ENCODE results near the gene PSME1. TPM values are rescaled to one million over a fixed set of nuclear protein-coding genes. Genes with fewer than 3 reads are reported as not detected.

PSME1 gene
- total and polyA plus RNA-seq, 2 of the 13 experiments (the other 11 are each of a cell fraction or from before 2014, with no cell fraction given): 159 to 608 TPM

- no peak for TF ChIP-seq KDM6A (CRISPR knock-in tag; IDR thresholded peaks at IDR 0.05; ENCODE audit: low read depth)
- TF ChIP-seq ESRRA (CRISPR knock-in tag; IDR thresholded peaks at IDR 0.05; ENCODE audit: low read depth): 0 out of 2 replicates have a peak, but pooled peaks have one; percentile 26
- TF ChIP-seq PCBP2 (optimal IDR thresholded peaks at IDR 0.05; ENCODE audit: low read depth, low read length, poor library complexity, severe bottlenecking): no peak
- 0 out of 2 replicates have a peak, but pooled peaks have one; percentile 40 for TF ChIP-seq ZNF253 (CRISPR knock-in tag; IDR thresholded peaks at IDR 0.05; ENCODE audit: borderline replicate concordance)
- no peak for TF ChIP-seq REST (IDR thresholded peaks at IDR 0.05; ENCODE audit: borderline replicate concordance in 1 of 2, low read depth in 1 of 2, low read length in 2 of 2)
- peak; percentile 75 for TF ChIP-seq ZNF781 (CRISPR knock-in tag; IDR thresholded peaks at IDR 0.05; ENCODE audit: borderline replicate concordance, not compliant biosample characterization)
- no peak for TF ChIP-seq CENPX (CRISPR knock-in tag; IDR thresholded peaks at IDR 0.05)
- peak; percentile 49; the same call in 1 of the 2 replicates for TF ChIP-seq ZNF12 (CRISPR knock-in tag; IDR thresholded peaks at IDR 0.05)
- TF ChIP-seq PHF8 (CRISPR knock-in tag; IDR thresholded peaks at IDR 0.05): peak; percentile 46; the same call in 1 of the 2 replicates
- TF ChIP-seq, protein P1, sequence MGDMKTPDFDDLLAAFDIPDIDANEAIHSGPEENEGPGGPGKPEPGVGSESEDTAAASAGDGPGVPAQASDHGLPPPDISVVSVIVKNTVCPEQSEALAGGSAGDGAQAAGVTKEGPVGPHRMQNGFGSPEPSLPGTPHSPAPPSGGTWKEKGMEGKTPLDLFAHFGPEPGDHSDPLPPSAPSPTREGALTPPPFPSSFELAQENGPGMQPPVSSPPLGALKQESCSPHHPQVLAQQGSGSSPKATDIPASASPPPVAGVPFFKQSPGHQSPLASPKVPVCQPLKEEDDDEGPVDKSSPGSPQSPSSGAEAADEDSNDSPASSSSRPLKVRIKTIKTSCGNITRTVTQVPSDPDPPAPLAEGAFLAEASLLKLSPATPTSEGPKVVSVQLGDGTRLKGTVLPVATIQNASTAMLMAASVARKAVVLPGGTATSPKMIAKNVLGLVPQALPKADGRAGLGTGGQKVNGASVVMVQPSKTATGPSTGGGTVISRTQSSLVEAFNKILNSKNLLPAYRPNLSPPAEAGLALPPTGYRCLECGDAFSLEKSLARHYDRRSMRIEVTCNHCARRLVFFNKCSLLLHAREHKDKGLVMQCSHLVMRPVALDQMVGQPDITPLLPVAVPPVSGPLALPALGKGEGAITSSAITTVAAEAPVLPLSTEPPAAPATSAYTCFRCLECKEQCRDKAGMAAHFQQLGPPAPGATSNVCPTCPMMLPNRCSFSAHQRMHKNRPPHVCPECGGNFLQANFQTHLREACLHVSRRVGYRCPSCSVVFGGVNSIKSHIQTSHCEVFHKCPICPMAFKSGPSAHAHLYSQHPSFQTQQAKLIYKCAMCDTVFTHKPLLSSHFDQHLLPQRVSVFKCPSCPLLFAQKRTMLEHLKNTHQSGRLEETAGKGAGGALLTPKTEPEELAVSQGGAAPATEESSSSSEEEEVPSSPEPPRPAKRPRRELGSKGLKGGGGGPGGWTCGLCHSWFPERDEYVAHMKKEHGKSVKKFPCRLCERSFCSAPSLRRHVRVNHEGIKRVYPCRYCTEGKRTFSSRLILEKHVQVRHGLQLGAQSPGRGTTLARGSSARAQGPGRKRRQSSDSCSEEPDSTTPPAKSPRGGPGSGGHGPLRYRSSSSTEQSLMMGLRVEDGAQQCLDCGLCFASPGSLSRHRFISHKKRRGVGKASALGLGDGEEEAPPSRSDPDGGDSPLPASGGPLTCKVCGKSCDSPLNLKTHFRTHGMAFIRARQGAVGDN (CRISPR knock-in tag; IDR thresholded peaks at IDR 0.05): peak; percentile 27; the same call in 1 of the 2 replicates
- TF ChIP-seq ZNF792 (CRISPR knock-in tag; IDR thresholded peaks at IDR 0.05): no peak
- no peak for TF ChIP-seq CREM (IDR thresholded peaks at IDR 0.05)
- TF ChIP-seq CREM (CRISPR knock-in tag; IDR thresholded peaks at IDR 0.05): no peak
- no peak for TF ChIP-seq ZFP90 (CRISPR knock-in tag; IDR thresholded peaks at IDR 0.05; ENCODE audit: borderline replicate concordance)
- no peak for TF ChIP-seq GFI1 (CRISPR knock-in tag; IDR thresholded peaks at IDR 0.05; ENCODE audit: borderline replicate concordance)
- TF ChIP-seq KLF15 (CRISPR knock-in tag; IDR thresholded peaks at IDR 0.05; ENCODE audit: borderline replicate concordance): peak; percentile 40; the same call in 1 of the 2 replicates
- peak; percentile 21; the same call in 1 of the 2 replicates for TF ChIP-seq CBX5 (CRISPR knock-in tag; IDR thresholded peaks at IDR 0.05; ENCODE audit: borderline replicate concordance)
- TF ChIP-seq, protein P2, sequence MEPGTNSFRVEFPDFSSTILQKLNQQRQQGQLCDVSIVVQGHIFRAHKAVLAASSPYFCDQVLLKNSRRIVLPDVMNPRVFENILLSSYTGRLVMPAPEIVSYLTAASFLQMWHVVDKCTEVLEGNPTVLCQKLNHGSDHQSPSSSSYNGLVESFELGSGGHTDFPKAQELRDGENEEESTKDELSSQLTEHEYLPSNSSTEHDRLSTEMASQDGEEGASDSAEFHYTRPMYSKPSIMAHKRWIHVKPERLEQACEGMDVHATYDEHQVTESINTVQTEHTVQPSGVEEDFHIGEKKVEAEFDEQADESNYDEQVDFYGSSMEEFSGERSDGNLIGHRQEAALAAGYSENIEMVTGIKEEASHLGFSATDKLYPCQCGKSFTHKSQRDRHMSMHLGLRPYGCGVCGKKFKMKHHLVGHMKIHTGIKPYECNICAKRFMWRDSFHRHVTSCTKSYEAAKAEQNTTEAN (CRISPR knock-in tag; conservative IDR thresholded peaks at IDR 0.05): no peak
- TF ChIP-seq, protein P3, sequence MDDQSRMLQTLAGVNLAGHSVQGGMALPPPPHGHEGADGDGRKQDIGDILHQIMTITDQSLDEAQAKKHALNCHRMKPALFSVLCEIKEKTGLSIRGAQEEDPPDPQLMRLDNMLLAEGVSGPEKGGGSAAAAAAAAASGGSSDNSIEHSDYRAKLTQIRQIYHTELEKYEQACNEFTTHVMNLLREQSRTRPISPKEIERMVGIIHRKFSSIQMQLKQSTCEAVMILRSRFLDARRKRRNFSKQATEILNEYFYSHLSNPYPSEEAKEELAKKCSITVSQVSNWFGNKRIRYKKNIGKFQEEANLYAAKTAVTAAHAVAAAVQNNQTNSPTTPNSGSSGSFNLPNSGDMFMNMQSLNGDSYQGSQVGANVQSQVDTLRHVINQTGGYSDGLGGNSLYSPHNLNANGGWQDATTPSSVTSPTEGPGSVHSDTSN (CRISPR knock-in tag; IDR thresholded peaks at IDR 0.05; ENCODE audit: borderline replicate concordance): no peak
Observed at GRCh38 chr14:24147761-24148428, 11.9 kb downstream of the PSME1 start (continued).

Data from HepG2 (cell line).